Spleen (tissue), 11 donors: ENCODE data around the gene SCAF11. TPM values are rescaled to one million over a fixed set of nuclear protein-coding genes. Genes with fewer than 3 reads are reported as not detected.

Experiments used
- polyA plus RNA-seq, 3 donors: library from polyadenylated mRNA; stranded (reverse); fragments of 200-250 nt; gene quantifications; one replicate each; pipeline ENCODE4 v1.2.1, GENCODE V29; 2013
- small RNA-seq, 4 donors: library from RNA; depleted of rRNA; stranded (forward); fragments of <200 nt; gene quantifications; one replicate each; pipeline ENCODE3, GENCODE V24; 2016
- total RNA-seq, 7 donors: library from RNA; depleted of rRNA in 3 of 7; stranded (reverse); fragments of >200 nt in 3 of 7; fragmentation: NEBNext Ultra II Directional in 4 of 7; extraction: Animal tissue kit (Norgen Biotek cat#: 25700) in 4 of 7; gene quantifications; one replicate each; pipeline versions ENCODE4 v1.1.0 to v1.2.1, GENCODE V29; 2016 to 2021
- donor health status: healthy with polysubstance abuse.
- donor health status: DM: no; HTN: no; CAD: no; lungs with moderate emphysema.
- donor health status: DM: no; HTN: no; CAD: no.
- donor health status: Bipolar disorder and iron deficiency.
- donor health status: healthy.
- donor health status: DM: no; HTN: no; CAD: no.
- donor health status: DM: yes; HTN: yes; CAD: no.

The SCAF11 gene
- total and polyA plus RNA-seq, 10 donors = 30.0 to 249 (median 170) TPM

Small RNA genes within 50 kb of the gene (small RNA-seq; reads per million reads assigned to genes)
- 0 reads per million in 4 donors for gene RN7SL246P
